Activated gamma-delta T cell (primary cell): ENCODE results near the gene TAF7L.
"Not testable (repeated sequence)": the region's sequence is repeated elsewhere in the genome, so short reads cannot be mapped to it uniquely, and the experiment has no call there.

Source experiments
- DNase-seq: peaks from one replicate; lab custom pipeline; 2025; lab: John Stamatoyannopoulos, UW
- total RNA-seq, 2 donors: gene quantifications; one replicate each; lab custom pipeline; 2026; lab: John Stamatoyannopoulos, UW

The TAF7L gene
- 0.04 to 0.05 reads per million in 2 donors for total RNA-seq

GRCh38 chrX:101290957-101291603 lies at the start of gene TAF7L:
Gene TAF7L (minus strand): TSS chrX:101291334. CDS start chrX:101287543, 3,791 bp downstream.
- DNase-seq, result no peak

- no peak for DNase-seq
Measured at GRCh38 chrX:101337776-101338271, 46.7 kb upstream of the TAF7L start.

GRCh38 chrX:101334310-101334709 lies 43.2 kb upstream of the TAF7L start:
- not testable (repeated sequence) for DNase-seq

GRCh38 chrX:101326600-101326999 lies 35.5 kb upstream of the TAF7L start:
- not testable (repeated sequence) for DNase-seq

- DNase-seq, result no peak
Measured at GRCh38 chrX:101303790-101304189, 12.7 kb upstream of the TAF7L start.

- not testable (repeated sequence) for DNase-seq
Measured at GRCh38 chrX:101295603-101296002, 4.5 kb upstream of the TAF7L start.

GRCh38 chrX:101287402-101287801 lies 3.7 kb downstream of the TAF7L start:
- DNase-seq, result no peak

GRCh38 chrX:101276238-101276637 lies 14.9 kb downstream of the TAF7L start:
- DNase-seq, result no peak

- DNase-seq, result no peak
Measured at GRCh38 chrX:101274198-101274597, 16.9 kb downstream of the TAF7L start.

- no peak for DNase-seq
Measured at GRCh38 chrX:101265869-101266428, 25.2 kb downstream of the TAF7L start.

- DNase-seq, result no peak
Measured at GRCh38 chrX:101263766-101264165, 27.4 kb downstream of the TAF7L start.

GRCh38 chrX:101262590-101262989 lies 28.5 kb downstream of the TAF7L start:
- DNase-seq, result no peak

- no peak for DNase-seq
Measured at GRCh38 chrX:101260435-101260834, 30.7 kb downstream of the TAF7L start.

GRCh38 chrX:101258259-101258581 lies 32.9 kb downstream of the TAF7L start:
- no peak for DNase-seq

GRCh38 chrX:101257448-101258258 lies 33.5 kb downstream of the TAF7L start:
- no peak for DNase-seq

- DNase-seq, result no peak
Measured at GRCh38 chrX:101252634-101253033, 38.5 kb downstream of the TAF7L start.

GRCh38 chrX:101241531-101241930 lies 49.6 kb downstream of the TAF7L start:
- DNase-seq, result no peak

GRCh38 chrX:101237041-101237440 lies 54.1 kb downstream of the TAF7L start:
- no peak for DNase-seq

- DNase-seq, result no peak
Measured at GRCh38 chrX:101232316-101232715, 58.8 kb downstream of the TAF7L start.

GRCh38 chrX:101231080-101231479 lies 60.1 kb downstream of the TAF7L start:
- no peak for DNase-seq

GRCh38 chrX:101230636-101231035 lies 60.5 kb downstream of the TAF7L start:
- no peak for DNase-seq

- DNase-seq, result no peak
Measured at GRCh38 chrX:101229170-101229569, 62.0 kb downstream of the TAF7L start.

GRCh38 chrX:101223226-101223625 lies 67.9 kb downstream of the TAF7L start:
- DNase-seq, result no peak
